ENCODE results near the gene ATG16L2. TPM values are rescaled to one million over a fixed set of nuclear protein-coding genes. Genes with fewer than 3 reads are reported as not detected.
"Not testable (repeated sequence)": the region's sequence is repeated elsewhere in the genome, so short reads cannot be mapped to it uniquely, and the experiment has no call there.

Gene ATG16L2
- total RNA-seq, 1 experiment from 2014 or later = 17.5 TPM

DNA sequence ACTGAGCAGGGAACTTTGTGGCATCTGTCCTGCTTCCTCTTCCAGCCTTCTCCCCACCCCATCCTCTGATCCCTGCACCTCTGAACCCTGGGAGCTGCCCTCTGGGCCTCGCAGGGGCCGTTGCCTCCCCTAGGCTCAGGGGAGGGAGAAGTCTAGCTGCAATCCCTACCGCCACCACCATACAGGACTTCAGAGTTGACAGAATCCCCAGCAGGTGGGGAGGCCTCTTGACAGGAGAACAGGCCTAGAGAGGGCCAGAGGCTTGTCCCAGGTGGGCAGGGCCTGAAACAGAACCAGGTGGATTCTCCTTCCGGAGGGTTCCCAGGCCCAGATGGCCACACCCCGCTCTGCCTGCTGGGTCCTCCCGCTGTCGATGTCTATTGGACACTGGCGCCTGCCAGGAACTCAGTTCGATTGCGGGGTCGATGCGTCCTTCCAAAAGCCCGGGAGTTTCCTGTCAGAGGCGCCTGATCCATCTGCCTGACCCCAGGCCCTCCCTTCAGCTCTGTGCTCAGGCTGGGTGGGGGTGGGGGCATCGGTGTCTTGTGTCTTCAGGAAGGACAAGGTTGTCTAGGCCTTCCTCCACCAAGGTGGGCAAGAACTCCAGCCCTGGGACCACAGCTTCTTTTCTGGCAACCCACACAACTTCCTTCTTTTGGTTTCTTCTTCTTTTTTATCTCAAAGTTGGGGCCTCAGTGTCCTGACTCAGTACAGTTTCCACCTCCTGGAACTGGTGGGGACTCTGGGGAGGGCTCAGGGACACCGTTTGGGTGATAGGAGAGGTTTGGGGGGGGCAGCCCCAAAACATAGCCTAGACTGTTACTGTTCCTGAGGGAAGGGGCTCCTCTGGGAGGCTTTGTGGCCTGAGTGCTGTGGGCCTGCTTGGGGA, 26.8 kb upstream of the ATG16L2 start:
- Histone ChIP-seq H3K9me2 (ENCODE audit: insufficient read depth) (no peaks in the 10 kb centered on the region), H3K27me3 (ENCODE audit: insufficient read depth, low read depth) (no peaks in the 10 kb centered on the region), H3K4me2 (peak overlapping the region; percentile 58), H3K36me3 (ENCODE audit: low read depth) (no peaks in the 10 kb centered on the region), H2AFZ (no peak overlapping the region), H4K20me1 (ENCODE audit: insufficient read depth) (no peaks in the 10 kb centered on the region), H3F3A (ENCODE audit: insufficient read depth, low read depth) (peaks cover 61% of the 10 kb centered on the region), H3K4me1 (replicated peaks; ENCODE audit: insufficient read depth) (peaks cover 74% of the 10 kb centered on the region), H3K9me3 (ENCODE audit: insufficient read depth, low read depth) (no peaks in the 10 kb centered on the region), H3K4me3 (no peak overlapping the region), H3K27ac (peak overlapping the region; percentile 80), H3K79me2 (ENCODE audit: low read depth) (no peaks in the 10 kb centered on the region)
- POLR2A ChIA-PET (ENCODE audit: unreplicated experiment) = interaction anchor here (0.5 kb wide), 1 partner anchor 18 kb away, joined by 3 read pairs; no protein-coding TSS in a partner anchor
- BruUV-seq (replicated peaks) = no TSS peak
- TF ChIP-seq EZH2 (IDR thresholded peaks at IDR 0.05; ENCODE audit: low read depth) = no peak
- TF ChIP-seq, protein P1, sequence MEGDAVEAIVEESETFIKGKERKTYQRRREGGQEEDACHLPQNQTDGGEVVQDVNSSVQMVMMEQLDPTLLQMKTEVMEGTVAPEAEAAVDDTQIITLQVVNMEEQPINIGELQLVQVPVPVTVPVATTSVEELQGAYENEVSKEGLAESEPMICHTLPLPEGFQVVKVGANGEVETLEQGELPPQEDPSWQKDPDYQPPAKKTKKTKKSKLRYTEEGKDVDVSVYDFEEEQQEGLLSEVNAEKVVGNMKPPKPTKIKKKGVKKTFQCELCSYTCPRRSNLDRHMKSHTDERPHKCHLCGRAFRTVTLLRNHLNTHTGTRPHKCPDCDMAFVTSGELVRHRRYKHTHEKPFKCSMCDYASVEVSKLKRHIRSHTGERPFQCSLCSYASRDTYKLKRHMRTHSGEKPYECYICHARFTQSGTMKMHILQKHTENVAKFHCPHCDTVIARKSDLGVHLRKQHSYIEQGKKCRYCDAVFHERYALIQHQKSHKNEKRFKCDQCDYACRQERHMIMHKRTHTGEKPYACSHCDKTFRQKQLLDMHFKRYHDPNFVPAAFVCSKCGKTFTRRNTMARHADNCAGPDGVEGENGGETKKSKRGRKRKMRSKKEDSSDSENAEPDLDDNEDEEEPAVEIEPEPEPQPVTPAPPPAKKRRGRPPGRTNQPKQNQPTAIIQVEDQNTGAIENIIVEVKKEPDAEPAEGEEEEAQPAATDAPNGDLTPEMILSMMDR (conservative IDR thresholded peaks at IDR 0.05) = no peak
- DNase-seq = no peak
- CTCF ChIA-PET = interaction anchor here (0.6 kb wide), 1 partner anchor 253 kb away, joined by 3 read pairs; no protein-coding TSS in a partner anchor
- intact Hi-C loops (cut with micrococcal nuclease; ENCODE audit: unreplicated experiment) = no loop called here

DNA sequence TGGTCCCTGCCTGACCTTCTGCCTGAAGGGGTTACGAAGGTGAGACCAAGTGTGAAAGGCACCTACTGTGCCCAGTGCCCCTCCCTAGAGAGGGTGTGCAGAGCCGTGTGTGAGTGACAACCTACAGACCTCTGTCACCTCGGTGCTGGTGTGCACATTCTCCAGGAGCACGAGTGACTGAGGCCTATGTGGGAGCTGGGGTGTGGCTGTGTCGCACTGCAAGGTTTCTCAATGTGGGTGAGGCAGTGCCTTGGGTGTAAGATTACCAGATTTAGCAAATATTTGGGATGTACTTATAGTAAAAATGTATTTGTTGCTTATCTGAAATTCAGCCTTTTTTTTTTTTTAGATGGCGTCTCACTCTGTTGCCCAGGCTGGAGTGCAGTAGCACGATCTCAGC, 26.0 kb upstream of the ATG16L2 start:
- peak overlapping the region; percentile 3; the same call in 1 of the 2 replicates for H3K27ac ChIP-seq
- H3K4me2 ChIP-seq = peak overlapping the region; percentile 15
- no peaks in the 10 kb centered on the region for H3K9me3 ChIP-seq (ENCODE audit: insufficient read depth, low read depth)
- H3F3A ChIP-seq (ENCODE audit: insufficient read depth, low read depth) = peaks cover 55% of the 10 kb centered on the region
- no peak for DNase-seq
- no peak overlapping the region for H2AFZ ChIP-seq
- no peaks in the 10 kb centered on the region for H3K27me3 ChIP-seq (ENCODE audit: insufficient read depth, low read depth)
- no peaks in the 10 kb centered on the region for H3K79me2 ChIP-seq (ENCODE audit: low read depth)
- H4K20me1 ChIP-seq (ENCODE audit: insufficient read depth) = no peaks in the 10 kb centered on the region
- intact Hi-C loops (cut with micrococcal nuclease; ENCODE audit: unreplicated experiment) = no loop called here
- ChIA-PET CTCF (interaction anchor here (0.6 kb wide), 1 partner anchor 253 kb away, joined by 3 read pairs; no protein-coding TSS in a partner anchor), POLR2A (ENCODE audit: unreplicated experiment) (interaction anchor here (0.5 kb wide), 1 partner anchor 19 kb away, joined by 3 read pairs; no protein-coding TSS in a partner anchor)
- TF ChIP-seq EZH2 (IDR thresholded peaks at IDR 0.05; ENCODE audit: low read depth) = no peak
- TF ChIP-seq, protein P1 (conservative IDR thresholded peaks at IDR 0.05) = no peak
- BruUV-seq (replicated peaks) = no TSS peak
- peaks cover 77% of the 10 kb centered on the region for H3K4me1 ChIP-seq (replicated peaks; ENCODE audit: insufficient read depth)
- no peaks in the 10 kb centered on the region for H3K9me2 ChIP-seq (ENCODE audit: insufficient read depth)
- H3K4me3 ChIP-seq = no peak overlapping the region
- no peaks in the 10 kb centered on the region for H3K36me3 ChIP-seq (ENCODE audit: low read depth)

DNA sequence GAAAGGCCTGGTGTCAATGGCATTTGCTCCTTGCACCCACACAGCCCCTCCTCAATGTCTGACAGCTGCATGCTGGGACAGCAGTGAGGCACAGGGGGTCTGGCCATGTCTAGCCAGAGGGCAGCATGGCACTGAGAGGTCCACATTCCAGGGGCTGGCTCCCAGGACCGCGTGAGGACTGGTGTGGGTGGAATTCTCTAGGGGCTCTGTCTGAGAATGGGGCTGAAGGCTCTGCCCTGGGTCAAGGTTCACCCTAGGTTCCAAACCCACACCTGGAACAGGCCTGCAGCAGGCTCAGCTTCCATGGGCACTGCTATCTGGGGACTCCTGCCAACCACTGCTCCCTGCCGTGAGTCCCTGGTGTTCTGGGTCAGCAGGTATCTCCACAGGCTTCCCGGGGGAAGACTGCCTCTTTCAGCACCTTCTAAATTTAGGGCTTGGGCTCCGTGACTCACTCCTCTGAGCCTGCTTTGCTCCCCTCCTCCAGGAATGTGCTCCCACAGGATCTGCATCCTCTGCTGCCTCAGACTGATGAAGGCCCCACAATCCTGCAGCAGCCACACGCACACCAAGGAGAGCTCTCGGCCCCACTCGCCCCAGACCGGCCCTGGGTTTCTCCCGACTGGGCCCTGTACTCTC, 24.6 kb upstream of the ATG16L2 start:
- Histone ChIP-seq H3K4me2 (peak overlapping the region; percentile 51), H3K36me3 (ENCODE audit: low read depth) (no peaks in the 10 kb centered on the region), H3K9me3 (ENCODE audit: insufficient read depth, low read depth) (no peaks in the 10 kb centered on the region), H3F3A (ENCODE audit: insufficient read depth, low read depth) (peaks cover 51% of the 10 kb centered on the region), H3K27me3 (ENCODE audit: insufficient read depth, low read depth) (no peaks in the 10 kb centered on the region), H3K9me2 (ENCODE audit: insufficient read depth) (no peaks in the 10 kb centered on the region), H3K79me2 (ENCODE audit: low read depth) (no peaks in the 10 kb centered on the region), H2AFZ (no peak overlapping the region), H3K4me3 (no peak overlapping the region), H3K4me1 (replicated peaks; ENCODE audit: insufficient read depth) (peaks cover 79% of the 10 kb centered on the region), H4K20me1 (ENCODE audit: insufficient read depth) (no peaks in the 10 kb centered on the region), H3K27ac (peak overlapping the region; percentile 60)
- no peak for TF ChIP-seq EZH2 (IDR thresholded peaks at IDR 0.05; ENCODE audit: low read depth)
- TF ChIP-seq, protein P1 (conservative IDR thresholded peaks at IDR 0.05) = no peak
- ChIA-PET POLR2A (ENCODE audit: unreplicated experiment) (interaction anchor here (0.5 to 0.6 kb wide), 2 partner anchors 9 to 24 kb away, joined by 3 to 9 read pairs; no protein-coding TSS in a partner anchor), CTCF (no interaction called here)
- intact Hi-C loops (cut with micrococcal nuclease; ENCODE audit: unreplicated experiment) = no loop called here
- no TSS peak for BruUV-seq (replicated peaks)
- peak; percentile 44 to 79 for DNase-seq

DNA sequence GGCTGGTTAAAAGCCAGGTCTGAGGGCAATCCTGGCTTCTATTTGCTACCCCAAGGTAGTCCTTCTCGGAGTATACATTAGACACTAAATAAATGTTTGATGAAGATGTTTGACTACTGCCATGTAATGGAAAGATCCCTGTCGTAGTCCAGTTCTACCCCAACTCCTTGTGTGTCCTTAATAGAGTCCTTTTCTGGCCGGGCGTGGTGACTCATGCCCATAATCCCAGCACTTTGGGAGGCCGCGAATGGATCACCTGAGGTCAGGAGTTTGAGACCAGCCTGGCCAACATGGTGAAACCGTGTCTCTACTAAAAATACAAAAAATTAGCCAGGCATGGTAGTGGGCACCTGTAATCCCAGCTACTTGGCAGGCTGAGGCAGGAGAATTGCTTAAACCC, 23.0 kb upstream of the ATG16L2 start:
- DNase-seq; CTCF ChIA-PET; H4K20me1 ChIP-seq (ENCODE audit: insufficient read depth); BruUV-seq (replicated peaks); H3K4me2 ChIP-seq; H3K4me3 ChIP-seq; POLR2A ChIA-PET (ENCODE audit: unreplicated experiment); H3K9me2 ChIP-seq (ENCODE audit: insufficient read depth); H3K27ac ChIP-seq; H3K79me2 ChIP-seq (ENCODE audit: low read depth); H2AFZ ChIP-seq; H3K9me3 ChIP-seq (ENCODE audit: insufficient read depth, low read depth); H3K36me3 ChIP-seq (ENCODE audit: low read depth); intact Hi-C loops (cut with micrococcal nuclease; ENCODE audit: unreplicated experiment); H3K27me3 ChIP-seq (ENCODE audit: insufficient read depth, low read depth): not testable (repeated sequence)
- peaks cover 70% of the 10 kb centered on the region for H3K4me1 ChIP-seq (replicated peaks; ENCODE audit: insufficient read depth)
- peaks cover 43% of the 10 kb centered on the region for H3F3A ChIP-seq (ENCODE audit: insufficient read depth, low read depth)
